ENCODE data around the gene ABO.
"Not testable (repeated sequence)": the region's sequence is repeated elsewhere in the genome, so short reads cannot be mapped to it uniquely, and the experiment has no call there.

Gene ABO

GRCh38 chr9:133275105-133276000 lies at the start of gene ABO:
ABO (minus strand) TSS chr9:133275201.
- no peak for DNase-seq

DNA sequence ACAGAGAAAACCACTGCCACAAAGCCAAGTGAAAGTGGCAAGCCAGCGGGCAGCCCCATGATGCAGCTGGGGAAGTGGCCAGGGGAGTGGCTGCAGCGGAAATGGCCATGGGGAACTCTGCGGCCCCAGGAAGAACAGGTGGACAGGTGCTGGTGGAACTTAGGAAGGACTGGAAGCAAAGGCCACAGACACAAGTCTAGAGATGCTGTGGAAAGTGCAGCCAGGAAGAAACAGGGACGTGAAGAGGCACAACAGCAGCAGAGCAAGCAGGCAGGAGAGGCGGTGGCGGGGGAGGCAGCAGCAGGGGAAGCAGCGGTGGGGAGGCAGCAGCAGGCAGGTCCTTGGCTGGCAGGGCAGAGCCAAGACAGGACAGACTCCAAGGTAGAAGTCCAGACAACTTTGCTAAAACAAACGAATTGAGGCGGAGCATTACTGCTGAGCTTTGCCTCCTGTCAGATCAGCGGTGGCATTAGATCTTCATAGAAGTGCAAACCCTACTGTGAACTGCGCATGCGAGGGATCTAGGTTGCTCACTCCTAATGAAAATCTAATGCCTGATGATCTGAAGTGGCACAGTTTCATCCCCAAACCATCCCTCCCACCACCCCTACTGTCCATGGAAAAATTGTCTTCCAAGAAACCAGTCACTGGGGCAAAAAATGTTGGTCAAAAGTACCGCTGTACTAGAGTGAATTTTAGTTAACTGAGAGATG lies 49.1 kb upstream of the ABO start:
- no peak for DNase-seq

DNA sequence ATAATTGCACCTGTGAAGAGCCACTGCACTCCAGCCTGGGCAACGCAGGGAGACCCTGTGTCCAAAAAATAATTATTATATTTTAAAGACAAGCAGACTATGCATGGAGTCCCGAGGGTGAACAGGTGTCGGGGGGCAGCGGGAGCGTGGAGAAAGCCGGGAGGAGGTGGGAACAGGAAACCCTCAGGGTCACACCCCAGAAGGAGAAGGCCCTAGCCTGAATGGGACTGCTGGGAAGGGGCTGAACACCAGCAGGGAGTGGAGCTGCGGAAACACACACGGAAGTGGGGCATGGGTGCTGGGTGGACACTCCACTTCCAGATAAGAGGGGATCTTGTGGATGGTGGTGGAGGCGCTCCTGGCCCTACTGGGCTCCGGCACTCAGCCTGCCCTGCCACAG lies 48.2 kb upstream of the ABO start:
- DNase-seq = no peak

DNA sequence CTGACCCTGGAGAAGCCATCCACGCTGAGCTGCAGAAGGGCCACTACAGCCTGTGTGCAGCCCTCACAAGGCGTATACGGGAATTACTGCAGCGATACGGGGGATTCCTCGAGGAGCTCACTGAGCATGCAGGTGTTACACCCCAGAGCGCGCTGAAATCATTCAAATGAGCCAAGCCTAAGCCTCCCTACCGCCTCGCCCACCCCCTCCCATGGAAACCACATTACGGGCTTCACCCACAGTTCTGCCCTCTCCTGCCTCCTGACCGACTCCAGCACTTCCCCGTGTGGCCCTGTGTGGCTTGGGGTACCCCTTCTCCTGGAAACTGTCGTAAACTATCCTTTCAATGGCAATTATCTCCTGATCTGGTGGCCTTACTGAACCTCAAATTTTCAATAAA lies 47.7 kb upstream of the ABO start:
- no peak for DNase-seq

- DNase-seq = no peak
These were observed 46.5 kb upstream of the ABO start for GRCh38 chr9:133321411-133321935.

- DNase-seq = no peak
These were observed 45.5 kb upstream of the ABO start for GRCh38 chr9:133320421-133320881.

DNA sequence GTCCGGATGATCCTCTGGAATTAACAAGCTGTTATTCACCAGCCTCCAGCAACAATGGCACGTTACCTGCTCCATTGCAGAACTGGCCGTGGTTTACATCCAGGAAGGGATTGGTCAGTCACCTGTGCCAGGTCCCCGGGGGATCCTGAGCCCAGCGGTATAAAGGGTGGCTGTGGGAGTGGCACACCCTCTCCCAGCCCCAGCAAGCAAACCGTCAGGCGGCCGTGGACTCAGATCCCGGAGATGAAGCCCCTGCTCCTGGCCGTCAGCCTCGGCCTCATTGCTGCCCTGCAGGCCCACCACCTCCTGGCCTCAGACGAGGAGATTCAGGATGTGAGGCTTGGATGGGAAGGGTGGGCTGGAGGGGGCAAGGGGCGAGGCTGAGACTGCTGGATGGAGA lies 42.5 kb upstream of the ABO start:
- not testable (repeated sequence) for DNase-seq

DNA sequence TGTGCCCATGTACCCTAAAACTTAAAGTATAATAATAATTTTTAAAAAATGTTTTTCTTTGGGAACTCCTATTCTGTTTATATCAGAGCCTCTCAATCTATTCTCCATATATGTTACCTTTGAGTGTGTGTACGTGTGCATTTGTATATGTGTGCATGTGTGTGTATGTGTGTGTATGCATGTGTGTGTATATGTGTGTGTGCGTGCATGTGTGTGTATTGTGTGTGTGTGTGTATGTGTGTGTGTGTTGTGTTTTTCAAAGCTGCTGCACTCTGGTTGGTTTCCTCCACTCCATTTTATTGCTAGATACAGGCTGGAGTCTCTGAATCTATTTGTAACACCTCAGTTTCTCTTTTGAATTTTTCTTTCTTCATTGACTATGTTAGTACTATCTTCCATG lies 41.0 kb upstream of the ABO start:
- DNase-seq = no peak

DNA sequence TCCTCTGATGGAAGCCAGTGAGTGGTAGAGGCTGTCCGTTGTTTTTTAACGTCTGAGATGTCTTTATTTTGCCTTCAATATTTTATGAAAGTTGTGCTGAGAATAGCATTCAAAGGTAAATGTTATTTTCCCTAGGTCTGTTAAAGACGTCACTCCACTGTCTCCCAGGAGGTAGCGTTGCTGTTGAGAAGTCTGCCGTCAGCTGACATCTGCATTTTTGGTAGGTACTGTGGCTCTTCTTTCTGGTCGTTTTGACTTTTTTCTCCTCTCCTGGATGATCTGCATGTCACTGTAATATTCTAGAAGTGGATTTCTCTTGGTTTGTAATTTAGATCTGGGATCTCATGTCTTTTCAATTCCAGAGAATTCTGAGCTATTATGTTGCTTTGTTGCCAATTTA lies 34.6 kb upstream of the ABO start:
- DNase-seq = no peak

- no peak for DNase-seq
These were observed 32.3 kb upstream of the ABO start for GRCh38 chr9:133307301-133307700.

DNA sequence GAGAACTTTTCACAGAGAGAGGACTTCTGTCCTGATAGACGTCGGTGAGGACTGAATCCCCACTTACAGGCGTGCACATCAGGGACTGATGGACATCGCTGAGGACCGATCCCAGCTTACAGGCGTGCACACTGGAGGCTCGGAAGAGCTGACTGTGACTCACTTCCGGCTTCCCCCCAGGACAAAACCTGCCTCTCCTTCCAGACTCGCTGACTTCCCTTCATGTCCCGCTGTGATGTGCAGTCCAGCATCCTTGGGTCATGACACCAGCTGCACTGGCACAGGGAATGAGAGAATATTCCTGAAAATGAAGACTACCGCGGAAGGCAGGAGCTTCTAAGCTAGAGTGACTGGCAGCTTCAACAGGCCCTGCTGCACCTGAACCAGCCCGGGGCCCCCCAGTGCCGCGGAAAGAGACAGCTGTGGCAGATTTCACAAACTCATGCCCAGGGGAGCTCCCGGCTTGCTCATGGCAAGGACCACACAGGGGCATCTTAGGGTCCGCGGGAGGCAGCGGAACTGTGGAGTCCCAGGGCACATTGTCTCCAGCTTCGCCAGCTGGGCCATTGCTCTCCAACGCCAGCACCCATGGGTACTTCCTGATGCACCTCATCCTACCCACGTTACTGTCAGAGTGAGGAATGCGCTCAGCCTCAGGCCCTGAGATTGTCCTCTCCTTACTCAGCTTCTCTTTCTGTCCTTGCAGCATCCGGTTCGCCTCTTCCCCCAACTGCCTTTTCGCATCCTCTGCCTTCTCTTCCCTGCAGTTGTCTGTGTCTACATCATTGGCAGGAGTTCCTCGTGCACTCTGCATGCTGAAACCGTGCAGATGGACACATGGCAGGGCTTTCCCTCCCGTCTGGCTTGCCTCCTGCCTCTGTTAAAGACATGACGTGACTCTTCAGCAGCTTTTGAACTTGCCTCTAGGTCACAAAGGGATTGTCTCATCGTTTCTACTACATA lies 31.5 kb upstream of the ABO start:
- DNase-seq = peak; percentile 56

- DNase-seq = no peak
These were observed 30.7 kb upstream of the ABO start for GRCh38 chr9:133305731-133306130.

DNA sequence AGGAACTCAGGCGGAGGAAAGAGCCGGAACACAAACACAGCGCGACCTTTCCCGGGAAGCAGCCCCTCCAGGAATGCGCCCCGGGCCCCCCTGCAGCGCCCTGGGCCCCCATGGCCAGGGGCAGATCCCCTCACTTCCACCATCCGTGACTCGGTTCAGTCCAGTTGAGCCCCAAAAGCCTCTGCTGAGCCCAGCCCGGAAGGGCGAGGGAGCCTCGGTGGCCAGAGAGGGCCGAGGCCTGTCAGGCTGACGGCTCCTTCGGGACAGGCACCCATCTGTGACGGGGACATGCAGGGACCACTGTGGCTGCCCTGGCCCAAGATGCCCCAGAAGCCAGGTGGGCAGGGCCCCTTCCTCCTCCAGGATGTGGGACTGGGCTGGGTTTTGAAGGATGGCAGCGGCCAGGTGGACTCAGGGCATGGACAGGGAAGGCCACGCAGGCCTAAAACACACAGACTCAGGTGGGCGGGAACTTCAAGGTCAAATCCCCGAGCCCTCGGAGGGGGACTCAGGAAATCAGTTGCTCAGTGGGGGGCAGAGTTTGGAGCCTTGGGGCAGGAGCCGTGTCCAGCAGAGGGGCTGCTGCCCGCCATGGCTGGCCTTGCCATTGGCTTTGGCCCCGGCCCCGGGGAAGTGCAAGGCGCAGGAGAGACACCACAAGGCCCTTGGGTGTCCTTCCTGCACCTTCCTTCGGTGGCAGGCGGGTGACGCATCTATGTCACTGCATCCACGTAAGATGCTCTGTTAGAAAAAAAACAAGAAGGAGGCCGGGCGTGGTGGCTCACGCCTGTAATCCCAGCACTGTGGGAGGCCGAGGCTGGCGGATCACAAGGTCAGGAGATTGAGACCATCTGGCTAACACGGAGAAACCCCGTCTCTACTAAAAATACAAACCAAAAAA lies 29.7 kb upstream of the ABO start:
- no peak for DNase-seq

GRCh38 chr9:133304158-133304470 lies 29.1 kb upstream of the ABO start:
- DNase-seq = peak; percentile 10

- no peak for DNase-seq
These were observed 28.5 kb upstream of the ABO start for GRCh38 chr9:133303266-133304157.

DNA sequence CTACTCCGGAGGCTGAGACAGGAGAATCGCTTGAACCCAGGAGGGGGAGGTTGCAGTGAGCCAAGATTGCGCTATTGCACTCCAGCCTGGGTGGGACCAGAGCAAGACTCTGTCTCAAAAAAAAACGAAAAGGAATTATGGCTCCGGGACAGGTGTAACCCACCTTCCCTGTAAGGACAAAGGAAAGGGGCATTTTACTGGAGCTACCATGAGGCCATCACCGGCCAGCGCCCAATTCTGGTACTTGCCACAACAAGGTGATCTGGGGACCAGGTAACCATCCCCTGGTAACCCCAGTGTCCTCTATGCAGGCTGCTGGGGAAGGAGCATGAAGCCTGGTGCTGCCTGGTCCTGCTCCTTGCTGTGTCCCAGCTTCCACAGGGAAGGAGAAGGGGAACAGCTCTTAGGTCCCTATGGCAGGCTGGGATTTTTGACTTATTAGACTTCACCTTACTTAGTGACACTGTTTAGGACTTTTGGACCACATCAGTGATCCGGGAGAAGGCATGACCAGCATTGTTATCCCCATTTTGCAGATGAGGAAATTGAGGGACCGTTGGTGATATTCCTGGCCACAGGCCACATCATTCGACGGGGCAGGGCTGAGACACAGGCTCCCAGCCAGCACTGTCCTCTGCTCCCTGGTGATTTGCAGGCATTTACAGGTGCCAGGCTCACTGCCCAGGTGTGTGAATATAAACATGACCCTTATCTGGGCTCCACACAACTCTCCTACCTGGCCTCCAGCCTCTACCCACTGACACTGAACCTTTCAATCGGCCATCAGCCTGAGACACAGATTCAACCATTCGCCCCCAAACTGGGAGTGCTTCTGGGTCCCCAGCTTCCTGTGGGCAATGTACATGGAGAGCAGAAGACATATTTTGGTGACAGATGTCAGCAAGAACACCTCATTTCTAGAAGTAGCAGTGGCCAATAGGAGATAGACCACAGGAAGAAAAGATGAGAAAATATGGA lies 26.5 kb upstream of the ABO start:
- no peak for DNase-seq

- DNase-seq = not testable (repeated sequence)
These were observed 25.0 kb upstream of the ABO start for GRCh38 chr9:133299996-133300395.

DNA sequence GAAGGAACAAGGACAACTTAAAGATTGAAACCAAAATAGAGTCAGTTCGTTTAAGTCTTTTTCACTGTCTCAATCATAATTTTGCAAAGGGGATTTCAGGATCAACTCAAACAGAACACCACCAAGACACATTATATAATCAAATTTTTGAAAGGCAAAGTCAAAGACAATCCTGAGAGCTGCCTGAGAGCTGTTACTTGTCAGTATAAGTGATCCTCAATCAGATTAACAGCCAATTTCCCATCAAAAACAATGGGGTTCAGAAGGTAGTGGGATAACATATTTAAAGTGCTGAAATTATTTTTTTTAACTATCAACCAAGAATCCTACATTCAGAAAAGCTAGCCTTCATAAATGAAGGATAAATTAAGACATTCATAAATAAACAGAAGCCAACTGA lies 19.3 kb upstream of the ABO start:
- no peak for DNase-seq

DNA sequence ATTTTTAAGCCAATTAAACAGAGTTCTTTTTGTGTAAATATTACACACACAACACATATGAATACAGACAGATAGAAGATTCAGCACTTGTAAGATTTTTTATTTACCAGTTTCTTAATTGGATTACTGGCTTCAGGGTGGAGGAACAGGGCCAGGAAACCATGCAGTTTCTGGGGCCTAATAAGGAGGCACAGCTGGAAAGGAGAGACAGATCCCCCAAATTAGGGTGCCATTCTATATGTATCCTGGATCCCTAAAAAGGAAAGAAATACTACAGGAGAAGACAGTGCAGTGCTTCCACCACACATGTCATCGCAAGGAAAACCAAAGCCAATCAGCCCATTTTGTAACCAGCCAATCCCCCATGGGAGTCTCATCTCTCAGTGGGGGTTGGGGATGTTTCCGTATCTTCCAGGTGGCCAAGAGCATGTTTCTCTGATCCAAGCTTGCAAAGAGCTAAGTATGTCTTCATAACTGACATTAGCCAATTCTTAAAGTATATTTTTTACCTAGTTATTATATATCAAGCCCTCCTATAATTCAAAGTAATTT lies 15.8 kb upstream of the ABO start:
- DNase-seq = no peak
